Measurements from ENCODE around the gene SP4. TPM values are rescaled to one million over a fixed set of nuclear protein-coding genes. Genes with fewer than 3 reads are reported as not detected.

The SP4 gene
- total RNA-seq, 6 donors from 2014 or later, result 2.4 to 19.3 (median 9.5) TPM

DNA sequence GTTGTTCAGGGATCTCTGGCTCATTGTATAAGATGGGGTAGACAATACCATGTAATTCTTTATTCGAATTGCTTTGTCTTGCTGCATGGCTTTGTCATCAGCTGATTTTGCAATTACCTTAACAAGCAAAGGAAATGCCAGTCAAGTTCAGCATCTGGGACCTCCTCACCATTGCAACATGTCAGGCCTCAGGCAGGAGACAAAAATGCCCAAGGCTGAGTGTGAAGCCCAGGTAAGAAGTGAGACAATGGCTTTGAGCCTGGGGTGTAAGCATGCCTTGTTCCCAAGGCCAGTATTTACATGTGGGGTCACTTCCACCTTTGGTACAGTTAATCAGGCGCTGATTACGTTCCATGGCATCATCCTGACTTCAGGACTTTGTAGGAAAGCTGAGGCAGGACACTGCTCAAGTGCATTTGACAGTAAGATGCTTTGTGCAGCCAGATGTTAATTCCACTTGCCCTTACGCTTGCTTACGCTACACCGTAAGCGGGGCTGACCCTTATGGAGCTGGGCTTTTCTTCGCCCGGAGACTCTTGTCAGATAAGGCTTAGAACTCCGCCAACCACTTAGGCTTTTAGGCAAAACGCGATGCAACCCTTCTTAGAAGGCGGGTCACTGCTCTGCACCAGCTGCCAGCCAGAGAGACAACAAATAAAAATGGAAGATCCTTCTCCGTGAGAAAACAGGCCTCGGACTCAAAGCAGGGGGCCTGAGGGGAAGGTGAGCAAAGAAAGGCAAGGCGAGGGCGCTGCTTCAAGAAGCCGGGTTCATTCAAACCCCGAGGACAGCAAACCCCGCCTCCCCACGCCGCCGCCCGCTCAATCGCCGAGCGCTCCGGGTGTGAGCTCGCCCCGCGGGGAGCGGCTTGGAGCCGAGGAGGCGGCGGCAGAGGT, 1.3 kb upstream of the SP4 start:
- ATAC-seq (ENCODE audit: low FRiP score in 2 of 2) (no peak), DNase-seq (no peak)
- no peaks in the 10 kb centered on the region for H3K9me3 ChIP-seq
- H3K4me3 ChIP-seq, result peak overlapping the region; percentile 20 to 94 (median 80)
- peaks cover 13 to 35% (median 17%) of the 10 kb centered on the region in 4 donors for H3K4me1 ChIP-seq
- peak overlapping the region; percentile 59 to 98 (median 98) for H3K27ac ChIP-seq
- TF ChIP-seq POLR2AphosphoS5 (IDR thresholded peaks at IDR 0.05), result no peak
- peaks cover 0 to 3% (median 0%) of the 10 kb centered on the region in 4 donors for H3K36me3 ChIP-seq
- H3K27me3 ChIP-seq, result no peaks in the 10 kb centered on the region
- 5% methylated on average over 29 to 35 of the region's 35 CpGs for WGBS, 2 donors

DNA sequence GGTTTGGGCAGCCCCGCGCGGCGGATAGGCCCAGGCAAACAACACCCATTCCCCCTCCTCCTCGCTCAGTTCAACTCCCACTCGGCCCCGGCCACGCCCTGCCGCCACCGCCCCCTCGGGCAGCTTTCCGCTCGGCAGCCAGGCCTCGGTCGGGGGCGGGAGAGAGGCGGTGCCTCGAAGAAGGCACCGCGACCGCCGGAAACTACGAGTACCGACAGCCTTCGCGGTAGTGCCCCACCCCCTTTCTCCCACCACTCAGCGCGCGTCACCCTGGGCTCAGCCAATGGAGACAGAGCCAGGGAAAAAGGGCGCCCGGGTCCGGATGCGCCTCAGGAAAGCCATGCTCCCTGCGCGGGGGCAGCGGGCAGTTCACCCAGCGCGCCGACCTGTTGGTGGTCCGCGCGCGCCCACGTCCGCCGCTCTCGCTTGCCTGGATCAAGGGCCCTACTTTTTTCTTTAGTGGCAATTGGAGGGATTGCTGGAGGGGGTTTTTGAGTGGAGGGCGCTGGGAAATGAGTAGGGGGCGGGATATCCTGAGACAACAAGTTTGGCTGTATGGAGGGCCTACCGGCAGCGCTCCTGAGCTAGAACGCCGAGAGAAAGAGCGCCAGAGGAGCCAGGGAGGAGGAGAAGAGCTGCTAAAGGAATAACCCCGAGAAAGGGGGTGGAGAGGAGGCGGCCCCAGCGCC, 557 bp upstream of the SP4 start:
- H3K27ac ChIP-seq, result peak overlapping the region; percentile 93 to 98 (median 98)
- DNase-seq (peak; percentile 99 to 100), ATAC-seq (ENCODE audit: low FRiP score in 2 of 2) (peak; percentile 95 to 98)
- H3K4me3 ChIP-seq, result peak overlapping the region; percentile 73 to 94 (median 80)
- no peaks in the 10 kb centered on the region for H3K27me3 ChIP-seq
- H3K36me3 ChIP-seq, result peaks cover 0 to 3% (median 0%) of the 10 kb centered on the region in 4 donors
- H3K4me1 ChIP-seq, result peaks cover 17 to 42% (median 21%) of the 10 kb centered on the region in 4 donors
- WGBS, 2 donors, result 0% methylated on average over 24 to 52 of the region's 57 CpGs
- TF ChIP-seq EP300 (IDR thresholded peaks at IDR 0.05) (peak in 1 of 4 donors; percentile 67), POLR2A (IDR thresholded peaks at IDR 0.05) (peak in 2 of 4 donors; percentile 18 to 90), POLR2AphosphoS5 (IDR thresholded peaks at IDR 0.05) (peak in 1 of 2 donors; percentile 74)
- TF ChIP-seq, protein P1, sequence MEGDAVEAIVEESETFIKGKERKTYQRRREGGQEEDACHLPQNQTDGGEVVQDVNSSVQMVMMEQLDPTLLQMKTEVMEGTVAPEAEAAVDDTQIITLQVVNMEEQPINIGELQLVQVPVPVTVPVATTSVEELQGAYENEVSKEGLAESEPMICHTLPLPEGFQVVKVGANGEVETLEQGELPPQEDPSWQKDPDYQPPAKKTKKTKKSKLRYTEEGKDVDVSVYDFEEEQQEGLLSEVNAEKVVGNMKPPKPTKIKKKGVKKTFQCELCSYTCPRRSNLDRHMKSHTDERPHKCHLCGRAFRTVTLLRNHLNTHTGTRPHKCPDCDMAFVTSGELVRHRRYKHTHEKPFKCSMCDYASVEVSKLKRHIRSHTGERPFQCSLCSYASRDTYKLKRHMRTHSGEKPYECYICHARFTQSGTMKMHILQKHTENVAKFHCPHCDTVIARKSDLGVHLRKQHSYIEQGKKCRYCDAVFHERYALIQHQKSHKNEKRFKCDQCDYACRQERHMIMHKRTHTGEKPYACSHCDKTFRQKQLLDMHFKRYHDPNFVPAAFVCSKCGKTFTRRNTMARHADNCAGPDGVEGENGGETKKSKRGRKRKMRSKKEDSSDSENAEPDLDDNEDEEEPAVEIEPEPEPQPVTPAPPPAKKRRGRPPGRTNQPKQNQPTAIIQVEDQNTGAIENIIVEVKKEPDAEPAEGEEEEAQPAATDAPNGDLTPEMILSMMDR (IDR thresholded peaks at IDR 0.05), result peak; percentile 14 to 68 (median 62)
- no peaks in the 10 kb centered on the region for H3K9me3 ChIP-seq

DNA sequence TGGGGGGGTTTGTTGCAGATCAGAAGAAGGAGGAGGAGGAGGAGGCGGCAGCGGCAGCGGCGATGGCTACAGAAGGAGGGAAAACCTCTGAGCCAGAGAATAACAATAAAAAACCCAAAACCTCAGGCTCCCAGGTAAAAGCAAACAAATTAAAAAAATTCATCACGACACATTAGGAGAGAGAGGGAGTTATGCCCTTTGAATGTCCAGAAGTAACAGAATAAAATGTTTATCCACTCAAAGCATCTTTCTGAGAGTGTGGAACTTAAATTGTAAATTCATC, 717 bp downstream of the SP4 start:
- Histone ChIP-seq H3K4me1 (peaks cover 17 to 48% (median 22%) of the 10 kb centered on the region in 4 donors), H3K27ac (peak overlapping the region; percentile 93 to 98 (median 98)), H3K4me3 (peak overlapping the region; percentile 38 to 94 (median 80)), H3K36me3 (peaks cover 0 to 3% (median 0%) of the 10 kb centered on the region in 4 donors), H3K27me3 (no peaks in the 10 kb centered on the region), H3K9me3 (no peaks in the 10 kb centered on the region)
- DNase-seq (peak in 1 of 2 donors; percentile 72), ATAC-seq (ENCODE audit: low FRiP score in 2 of 2) (no peak)
- 2 to 4% methylated on average over 5 of the region's 5 CpGs for WGBS, 2 donors
- TF ChIP-seq EP300 (IDR thresholded peaks at IDR 0.05) (no peak), POLR2AphosphoS5 (IDR thresholded peaks at IDR 0.05) (no peak), POLR2A (IDR thresholded peaks at IDR 0.05) (no peak)
- TF ChIP-seq, protein P1 (IDR thresholded peaks at IDR 0.05), result no peak

DNA sequence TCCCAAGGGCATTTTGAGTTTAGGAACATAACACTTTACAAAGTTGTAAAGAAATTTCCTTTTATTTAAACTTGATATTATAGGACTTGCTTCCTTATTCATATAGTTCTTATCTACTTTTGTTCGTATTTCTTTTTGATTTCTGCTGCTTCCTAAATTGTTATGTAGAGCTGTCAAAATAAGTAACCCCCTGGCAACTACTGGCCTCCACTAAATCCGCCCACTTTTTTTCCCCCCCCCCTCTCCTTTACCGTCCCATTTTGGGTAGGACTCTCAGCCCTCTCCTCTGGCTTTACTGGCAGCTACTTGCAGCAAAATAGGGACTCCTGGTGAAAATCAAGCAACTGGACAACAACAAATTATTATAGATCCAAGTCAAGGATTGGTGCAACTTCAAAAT, 1.1 kb downstream of the SP4 start:
- H3K27me3 ChIP-seq, result no peaks in the 10 kb centered on the region
- DNase-seq (no peak), ATAC-seq (ENCODE audit: low FRiP score in 2 of 2) (no peak)
- H3K4me1 ChIP-seq, result peaks cover 17 to 48% (median 22%) of the 10 kb centered on the region in 4 donors
- peak overlapping the region in 1 of 4 donors; percentile 98 for H3K27ac ChIP-seq
- peaks cover 0 to 3% (median 0%) of the 10 kb centered on the region in 4 donors for H3K36me3 ChIP-seq
- H3K9me3 ChIP-seq, result no peaks in the 10 kb centered on the region
- TF ChIP-seq, protein P1 (IDR thresholded peaks at IDR 0.05), result no peak
- TF ChIP-seq EP300 (IDR thresholded peaks at IDR 0.05) (no peak), POLR2AphosphoS5 (IDR thresholded peaks at IDR 0.05) (no peak), POLR2A (IDR thresholded peaks at IDR 0.05) (no peak)
- 61% methylated on average over 3 of the region's 3 CpGs for WGBS, 2 donors
- H3K4me3 ChIP-seq, result peak overlapping the region in 2 of 4 donors; percentile 76 to 84
